ENCODE results near the gene PLCH1. TPM values are rescaled to one million over a fixed set of nuclear protein-coding genes. Genes with fewer than 3 reads are reported as not detected.

Gene PLCH1
- total and polyA plus RNA-seq, 4 donors = 0.03 to 1.0 (median 0.22) TPM

DNA sequence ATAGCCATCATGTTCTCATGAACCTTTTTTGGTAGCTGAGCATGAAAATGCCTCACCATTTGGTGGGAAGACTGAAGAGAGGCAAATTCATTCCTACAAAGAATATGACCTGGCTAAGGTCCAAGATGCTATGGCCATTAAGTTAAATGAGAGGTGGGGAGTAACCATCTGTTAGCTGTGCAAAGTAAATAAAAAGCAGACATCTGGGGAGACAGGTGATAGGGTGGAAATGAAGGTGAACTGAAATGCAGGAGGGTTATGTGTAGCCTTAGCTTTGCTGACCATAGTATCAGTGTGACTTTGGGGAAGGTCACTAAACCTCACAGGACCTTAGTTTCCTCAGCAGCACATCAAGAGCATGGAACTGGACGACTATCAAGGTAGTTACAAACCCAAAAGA, 340.4 kb downstream of the PLCH1 start:
- WGBS = 35% methylated on average over 1 of the region's 1 CpG
- H3K36me3 ChIP-seq (ENCODE audit: control insufficient read depth in 4 of 4, insufficient read depth in 3 of 4, low read depth in 1 of 4, low read length in 3 of 4) = no peaks in the 10 kb centered on the region
- no peak overlapping the region for H3K4me3 ChIP-seq (ENCODE audit: low read depth in 1 of 3, low read length in 3 of 3)
- no peak for DNase-seq (ENCODE audit: low spot score)
- no peaks in the 10 kb centered on the region for H3K4me1 ChIP-seq (ENCODE audit: control insufficient read depth in 4 of 4, insufficient read depth in 4 of 4, low read length in 3 of 4)
- H3K9ac ChIP-seq (ENCODE audit: low read depth in 1 of 2, low read length in 2 of 2) = no peak overlapping the region
- H3K27ac ChIP-seq (ENCODE audit: low read depth in 1 of 2, low read length in 2 of 2) = no peak overlapping the region
- no peak for TF ChIP-seq CTCF (IDR thresholded peaks at IDR 0.05; ENCODE audit: low read depth, low read length, missing input control)
- no peak for TF ChIP-seq HNF4G (IDR thresholded peaks at IDR 0.05)
- no peak for TF ChIP-seq SP1 (IDR thresholded peaks at IDR 0.05)
- TF ChIP-seq HNF4A (conservative IDR thresholded peaks at IDR 0.05) = no peak
- no peak for TF ChIP-seq NR2F2 (IDR thresholded peaks at IDR 0.05)
- TF ChIP-seq EGR1 (IDR thresholded peaks at IDR 0.05; ENCODE audit: low read depth in 2 of 2) = no peak
- TF ChIP-seq YY1 (IDR thresholded peaks at IDR 0.05) = no peak
- TF ChIP-seq FOXA2 (IDR thresholded peaks at IDR 0.05) = no peak
- TF ChIP-seq FOXA1 (IDR thresholded peaks at IDR 0.05) = no peak
- TF ChIP-seq RXRA (IDR thresholded peaks at IDR 0.05) = no peak
- no peak for TF ChIP-seq ZBTB33 (IDR thresholded peaks at IDR 0.05)
- no peak for TF ChIP-seq RAD21 (IDR thresholded peaks at IDR 0.05)
- TF ChIP-seq TAF1 (conservative IDR thresholded peaks at IDR 0.05) = no peak
- TF ChIP-seq JUND (IDR thresholded peaks at IDR 0.05) = no peak
- TF ChIP-seq GABPA (IDR thresholded peaks at IDR 0.05 in 1 of 2, conservative IDR thresholded peaks at IDR 0.05 in 1 of 2) = no peak
- no peaks in the 10 kb centered on the region for H3K27me3 ChIP-seq (ENCODE audit: control insufficient read depth in 4 of 4, insufficient read depth in 4 of 4, low read length in 3 of 4)
- no peaks in the 10 kb centered on the region for H3K9me3 ChIP-seq (ENCODE audit: control insufficient read depth in 4 of 4, low read length in 3 of 4)

- Histone ChIP-seq H3K4me3 (ENCODE audit: low read depth in 1 of 3, low read length in 3 of 3) (no peak overlapping the region), H3K27me3 (ENCODE audit: control insufficient read depth in 4 of 4, insufficient read depth in 4 of 4, low read length in 3 of 4) (no peaks in the 10 kb centered on the region), H3K9me3 (ENCODE audit: control insufficient read depth in 4 of 4, low read length in 3 of 4) (no peaks in the 10 kb centered on the region), H3K9ac (ENCODE audit: low read depth in 1 of 2, low read length in 2 of 2) (no peak overlapping the region), H3K4me1 (ENCODE audit: control insufficient read depth in 4 of 4, insufficient read depth in 4 of 4, low read length in 3 of 4) (no peaks in the 10 kb centered on the region), H3K27ac (ENCODE audit: low read depth in 1 of 2, low read length in 2 of 2) (no peak overlapping the region), H3K36me3 (ENCODE audit: control insufficient read depth in 4 of 4, insufficient read depth in 3 of 4, low read depth in 1 of 4, low read length in 3 of 4) (no peaks in the 10 kb centered on the region)
- no peak for DNase-seq (ENCODE audit: low spot score)
- TF ChIP-seq YY1 (IDR thresholded peaks at IDR 0.05) (no peak), TAF1 (conservative IDR thresholded peaks at IDR 0.05) (no peak), EGR1 (IDR thresholded peaks at IDR 0.05; ENCODE audit: low read depth in 2 of 2) (no peak), HNF4G (IDR thresholded peaks at IDR 0.05) (no peak), CTCF (IDR thresholded peaks at IDR 0.05; ENCODE audit: low read depth, low read length, missing input control) (no peak), RXRA (IDR thresholded peaks at IDR 0.05) (no peak)
- TF ChIP-seq, protein P1, sequence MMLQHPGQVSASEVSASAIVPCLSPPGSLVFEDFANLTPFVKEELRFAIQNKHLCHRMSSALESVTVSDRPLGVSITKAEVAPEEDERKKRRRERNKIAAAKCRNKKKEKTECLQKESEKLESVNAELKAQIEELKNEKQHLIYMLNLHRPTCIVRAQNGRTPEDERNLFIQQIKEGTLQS (IDR thresholded peaks at IDR 0.05) = no peak
These were observed 342.2 kb downstream of the PLCH1 start for GRCh38 chr3:155402656-155403055.
